H1 (cell line): Measurements from ENCODE around the gene LTA4H. TPM values are rescaled to one million over a fixed set of nuclear protein-coding genes. Genes with fewer than 3 reads are reported as not detected.

Experiments used
- CTCF ChIA-PET: fragments of 300-600 bp; sonication (Branson Sonifier 250); formaldehyde crosslinking; loops from one replicate; lab custom pipeline; 2021; ENCODE audit not compliant: partially characterized antibody; lab: Charles Lee
- POLR2A ChIA-PET: fragments of 300-600 bp; sonication (Branson Sonifier 250); formaldehyde crosslinking; loops from one replicate; lab custom pipeline; 2021; ENCODE audit warnings: inconsistent platforms; ENCODE audit not compliant: partially characterized antibody; lab: Charles Lee
- DNase-seq, 2 experiments: peaks; one replicate each; pipeline versions ENCODE4 v3.0.0 to v3.0.0-alpha.2; 2010 to 2022; ENCODE audit warnings: low spot score in 2 of 2, low read depth in 1 of 2, mixed read lengths in 1 of 2
- FAIRE-seq: peaks from 2 replicates; lab custom pipeline; 2011; peaks lifted over from hg19 to GRCh38; lab: Jason Lieb, UNC
- H2AFZ ChIP-seq: 2 replicates; pipeline ENCODE4 v1.8.1; 2012; ENCODE audit warnings: low read length, inconsistent platforms
- H2AK5ac ChIP-seq: 2 replicates; pipeline ENCODE4 v1.6.1; 2013; ENCODE audit warnings: low read depth, low read length
- H2BK120ac ChIP-seq: replicated peaks from 2 replicates; pipeline ENCODE3; 2013; ENCODE audit warnings: low read depth, low read length, inconsistent platforms
- H2BK12ac ChIP-seq: 2 replicates; pipeline ENCODE4 v1.6.1; 2013; ENCODE audit warnings: low read depth, low read length
- H2BK15ac ChIP-seq: 2 replicates; pipeline ENCODE4 v1.6.1; 2013; ENCODE audit warnings: low read length
- H2BK20ac ChIP-seq: 2 replicates; pipeline ENCODE4 v1.6.1; 2013; ENCODE audit warnings: low read length
- H2BK5ac ChIP-seq: 2 replicates; pipeline ENCODE4 v1.6.1; 2013; ENCODE audit warnings: low read depth, low read length
- H3K14ac ChIP-seq: 2 replicates; pipeline ENCODE4 v1.6.1; 2013; ENCODE audit warnings: inconsistent platforms; ENCODE audit not compliant: insufficient read length
- H3K18ac ChIP-seq: 2 replicates; pipeline ENCODE4 v1.6.1; 2013; ENCODE audit warnings: low read length; ENCODE audit errors: extremely low read depth
- H3K23ac ChIP-seq: 2 replicates; pipeline ENCODE4 v1.6.1; 2013; ENCODE audit warnings: inconsistent platforms; ENCODE audit not compliant: insufficient read length
- H3K23me2 ChIP-seq: 2 replicates; pipeline ENCODE4 v1.6.1; 2013; ENCODE audit warnings: low read depth, low read length
- H3K27ac ChIP-seq: 2 replicates; pipeline ENCODE4 v1.6.1; 2011; ENCODE audit warnings: low read depth, low read length, inconsistent platforms
- H3K27me3 ChIP-seq, 4 experiments: replicated peaks in 1 of 4; 1 replicate in 1 of 4; 2 replicates in 3 of 4; pipeline versions ENCODE4 v1.6.1 to v1.8.1; 2011 to 2013; ENCODE audit warnings: low read length in 3 of 4, mild to moderate bottlenecking in 3 of 4, inconsistent platforms in 2 of 4, mixed read lengths in 2 of 4, moderate library complexity in 1 of 4; ENCODE audit not compliant: control insufficient read depth in 3 of 4, insufficient read depth in 3 of 4; ENCODE audit errors: extremely low read depth in 1 of 4
- H3K36me3 ChIP-seq, 4 experiments: 2 replicates each; pipeline versions ENCODE4 v1.6.1 to v1.8.1; 2011 to 2013; ENCODE audit warnings: mild to moderate bottlenecking in 4 of 4, low read length in 3 of 4, moderate library complexity in 2 of 4, control low read depth in 1 of 4, inconsistent platforms in 1 of 4; ENCODE audit not compliant: insufficient read depth in 4 of 4, control insufficient read depth in 2 of 4
- H3K4ac ChIP-seq: replicated peaks from 2 replicates; pipeline ENCODE3; 2013; ENCODE audit warnings: low read length, low read depth, mixed read lengths, inconsistent platforms; ENCODE audit not compliant: insufficient read length
- H3K4me1 ChIP-seq, 4 experiments: replicated peaks in 1 of 4; 1 replicate in 1 of 4; 2 replicates in 3 of 4; pipeline versions ENCODE4 v1.6.1 to v1.8.1; 2011 to 2013; ENCODE audit warnings: low read length in 3 of 4, inconsistent platforms in 2 of 4, mixed read lengths in 1 of 4; ENCODE audit not compliant: insufficient read depth in 4 of 4, control insufficient read depth in 3 of 4
- H3K4me2 ChIP-seq, 2 experiments: 2 replicates each; pipeline versions ENCODE4 v1.6.1 to v1.8.1; 2011 to 2013; ENCODE audit warnings: low read depth in 2 of 2, low read length in 2 of 2, control low read depth in 1 of 2, inconsistent platforms in 1 of 2, mild to moderate bottlenecking in 1 of 2; ENCODE audit not compliant: insufficient read depth in 1 of 2
- H3K4me3 ChIP-seq, 4 experiments: fragments of 200-600, 300-600 bp in 1 of 4; sonication (generic), shearing (Covaris generic), sonication (Bioruptor Twin) in 1 of 4; 2 replicates each; pipeline versions ENCODE4 v1.5.1 to v1.8.1; 2011 to 2016; ENCODE audit warnings: low read length in 4 of 4, low read depth in 3 of 4, control low read depth in 2 of 4, inconsistent platforms in 2 of 4, mild to moderate bottlenecking in 2 of 4, mixed read lengths in 1 of 4, moderate library complexity in 1 of 4; ENCODE audit not compliant: insufficient read depth in 2 of 4; ENCODE audit errors: extremely low read depth in 1 of 4
- H3K56ac ChIP-seq: replicated peaks from 2 replicates; pipeline ENCODE3; 2013; ENCODE audit warnings: low read depth, mild to moderate bottlenecking, mixed read lengths, low read length, inconsistent platforms; ENCODE audit not compliant: insufficient read length
- H3K79me1 ChIP-seq: 2 replicates; pipeline ENCODE4 v1.6.1; 2013; ENCODE audit warnings: low read depth, low read length, control low read depth
- H3K79me2 ChIP-seq, 2 experiments: 2 replicates each; pipeline versions ENCODE4 v1.6.1 to v1.8.1; 2012 to 2013; ENCODE audit warnings: low read length in 2 of 2, mild to moderate bottlenecking in 2 of 2, inconsistent platforms in 1 of 2; ENCODE audit not compliant: insufficient read depth in 2 of 2, control insufficient read depth in 1 of 2
- H3K9ac ChIP-seq, 4 experiments: replicated peaks in 1 of 4; 1 replicate in 1 of 4; 2 replicates in 3 of 4; pipeline versions ENCODE4 v1.6.1 to v1.8.1; 2011 to 2013; ENCODE audit warnings: low read depth in 3 of 4, low read length in 3 of 4, control low read depth in 2 of 4, mild to moderate bottlenecking in 2 of 4, moderate library complexity in 2 of 4, inconsistent platforms in 1 of 4; ENCODE audit errors: extremely low read depth in 1 of 4
- H3K9me3 ChIP-seq, 2 experiments: 2 replicates each; pipeline versions ENCODE4 v1.6.1 to v1.8.1; 2012 to 2013; ENCODE audit warnings: mild to moderate bottlenecking in 2 of 2, moderate library complexity in 2 of 2, control low read depth in 1 of 2, inconsistent platforms in 1 of 2, low read depth in 1 of 2, low read length in 1 of 2, mixed read lengths in 1 of 2; ENCODE audit not compliant: insufficient read depth in 2 of 2
- H4K20me1 ChIP-seq, 2 experiments: replicated peaks in 1 of 2; 2 replicates each; pipeline versions ENCODE3 to v1.8.1; 2011 to 2013; ENCODE audit warnings: inconsistent platforms in 2 of 2, low read length in 2 of 2, mild to moderate bottlenecking in 1 of 2; ENCODE audit not compliant: insufficient read depth in 2 of 2, control insufficient read depth in 1 of 2
- H4K5ac ChIP-seq: 2 replicates; pipeline ENCODE4 v1.6.1; 2013; ENCODE audit warnings: low read length, low read depth, mixed read lengths, inconsistent platforms; ENCODE audit not compliant: insufficient read length
- H4K8ac ChIP-seq: 2 replicates; pipeline ENCODE4 v1.8.0; 2013; ENCODE audit warnings: mild to moderate bottlenecking, moderate library complexity, low read length, inconsistent platforms; ENCODE audit not compliant: insufficient read depth; ENCODE audit errors: extremely low read depth
- H4K91ac ChIP-seq: replicated peaks from 2 replicates; pipeline ENCODE3; 2013; ENCODE audit warnings: low read length, mixed read lengths, inconsistent platforms; ENCODE audit not compliant: insufficient read length
- BRCA1 ChIP-seq: IDR thresholded peaks from 2 replicates; pipeline ENCODE4 v1.6.1; 2012; ENCODE audit warnings: low read depth, low read length, improper control_type of control experiment
- EGR1 ChIP-seq: IDR thresholded peaks from 2 replicates; pipeline ENCODE4 v1.6.1; 2011; ENCODE audit warnings: low read depth, low read length, borderline replicate concordance
- NANOG ChIP-seq: IDR thresholded peaks from 2 replicates; pipeline ENCODE4 v1.6.1; 2011; ENCODE audit warnings: low read length, low read depth, mild to moderate bottlenecking, inconsistent platforms; ENCODE audit not compliant: insufficient read depth, poor library complexity, severe bottlenecking
- NRF1 ChIP-seq: IDR thresholded peaks from 2 replicates; pipeline ENCODE4 v1.6.1; 2011; ENCODE audit warnings: mild to moderate bottlenecking, low read depth, low read length, improper control_type of control experiment
- RAD21 ChIP-seq, 2 experiments: IDR thresholded peaks in 1 of 2; conservative IDR thresholded peaks in 1 of 2; 2 replicates each; pipeline ENCODE4 v1.6.1; 2011; ENCODE audit warnings: low read depth in 2 of 2, low read length in 2 of 2, improper control_type of control experiment in 1 of 2, inconsistent platforms in 1 of 2, mild to moderate bottlenecking in 1 of 2, moderate library complexity in 1 of 2
- YY1 ChIP-seq: IDR thresholded peaks from 2 replicates; pipeline ENCODE4 v1.6.1; 2011; ENCODE audit warnings: low read depth, mild to moderate bottlenecking, low read length
- WGBS, 2 experiments: shearing (Covaris generic) in 1 of 2; methylation state at CpG; one replicate each; pipeline versions ENCODE4 v1.1.6 to v1.1.7; 2013 to 2015; ENCODE audit warnings: low lambda C conversion rate in 2 of 2, mixed read lengths in 2 of 2, inconsistent platforms in 1 of 2, low coverage in 1 of 2, missing lambda C conversion rate in 1 of 2; ENCODE audit not compliant: insufficient replicate concordance in 2 of 2, insufficient coverage in 1 of 2, insufficient read length in 1 of 2; ENCODE audit errors: extremely low coverage in 1 of 2, missing lambda C conversion rate in 1 of 2; 5-methylcytosine and 5-hydroxymethylcytosine counted together
- polyA plus RNA-seq, 7 experiments: library from polyadenylated mRNA; depleted of rRNA in 3 of 7; stranded (reverse) in 5 of 7; unstranded in 2 of 7; fragments of >200 nt in 5 of 7; fragments of 200-250 nt in 2 of 7; gene quantifications; 1 replicate in 5 of 7; 2 replicates in 1 of 7; 4 replicates in 1 of 7; pipeline versions ENCODE4 v1.2.1 to v1.2.3, GENCODE V29; 2011 to 2013; ENCODE audit warnings: missing spikeins in 2 of 7, mixed read lengths in 2 of 7
- total RNA-seq: library from RNA; stranded (reverse); fragmentation: NEBNext Ultra II Directional; extraction: Animal tissue kit (Norgen Biotek cat#: 25700); gene quantifications from 2 replicates; pipeline ENCODE4 v1.2.1, GENCODE V29; 2021
- TF ChIP-seq, protein P1 (sequence below): IDR thresholded peaks from 2 replicates; pipeline ENCODE4 v1.6.1; 2012; ENCODE audit warnings: low read length, inconsistent platforms

The LTA4H gene
- total and polyA plus RNA-seq, 2 of the 8 experiments (the other 6 are each of a cell fraction or from before 2014, with no cell fraction given) = 106 to 167 TPM

DNA sequence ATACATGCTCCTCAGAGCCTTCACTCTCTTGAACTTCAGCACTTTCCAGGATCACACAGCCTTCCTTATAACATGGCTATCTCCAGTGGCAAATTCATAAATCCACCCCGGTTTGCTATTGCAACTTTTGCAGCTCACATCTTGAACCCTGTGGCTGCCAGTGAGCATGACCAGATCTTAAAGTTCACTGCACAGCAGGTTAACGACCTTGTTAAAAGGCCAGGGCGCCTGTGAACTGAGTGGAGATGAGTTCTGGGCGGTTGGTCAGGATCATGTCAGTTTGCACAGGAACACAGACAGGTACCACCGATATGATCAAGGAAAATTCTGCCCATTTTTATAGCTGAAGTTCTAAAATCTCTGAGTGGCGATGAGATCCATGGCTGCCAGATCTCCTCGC, 24.7 kb upstream of the LTA4H start:
- Histone ChIP-seq H3K79me1 (no peaks in the 10 kb centered on the region), H3K36me3 (no peaks in the 10 kb centered on the region), H3K79me2 (no peaks in the 10 kb centered on the region), H4K8ac (no peak overlapping the region), H3K23ac (no peak overlapping the region), H3K4ac (no peak overlapping the region), H2BK20ac (no peak overlapping the region), H3K9me3 (no peaks in the 10 kb centered on the region; a peak in 1 of 4 replicates), H4K20me1 (no peaks in the 10 kb centered on the region), H4K5ac (no peak overlapping the region), H2BK120ac (no peak overlapping the region), H4K91ac (no peak overlapping the region), H2BK12ac (no peak overlapping the region), H3K14ac (no peak overlapping the region), H3K27me3 (no peaks in the 10 kb centered on the region), H3K4me2 (no peak overlapping the region), H2BK5ac (no peak overlapping the region), H3K18ac (no peak overlapping the region), H3K4me3 (no peak overlapping the region), H2AFZ (no peak overlapping the region), H2AK5ac (no peak overlapping the region), H3K27ac (no peak overlapping the region), H2BK15ac (no peak overlapping the region), H3K4me1 (peaks cover 0 to 8% (median 0%) of the 10 kb centered on the region in 4 experiments; a peak in 3 of 7 replicates), H3K23me2 (no peaks in the 10 kb centered on the region), H3K56ac (no peak overlapping the region), H3K9ac (no peak overlapping the region)
- CTCF ChIA-PET = interaction anchor here (0.8 to 4.1 kb wide), 12 partner anchors 13 to 462 kb away, joined by 3 to 40 read pairs (median 6); partner anchors contain the start of gene CDK17
- DNase-seq (no peak), FAIRE-seq (no peak)
- WGBS, 2 experiments = 92% methylated on average over 7 of the region's 7 CpGs; no CpG with 5 or more reads in 1 of the 2 experiments
- POLR2A ChIA-PET = interaction anchor here (1.3 to 1.8 kb wide), 2 partner anchors 24 to 161 kb away, joined by 3 to 5 read pairs; partner anchors contain the start of gene LTA4H
- TF ChIP-seq NRF1 = no peak
- no peak for TF ChIP-seq RAD21 (IDR thresholded peaks at IDR 0.05 in 1 of 2, conservative IDR thresholded peaks at IDR 0.05 in 1 of 2; ENCODE audit: low read depth in 2 of 2, low read length in 2 of 2)
- TF ChIP-seq NANOG = no peak
- no peak for TF ChIP-seq YY1
- TF ChIP-seq BRCA1 = no peak
- TF ChIP-seq, protein P1, sequence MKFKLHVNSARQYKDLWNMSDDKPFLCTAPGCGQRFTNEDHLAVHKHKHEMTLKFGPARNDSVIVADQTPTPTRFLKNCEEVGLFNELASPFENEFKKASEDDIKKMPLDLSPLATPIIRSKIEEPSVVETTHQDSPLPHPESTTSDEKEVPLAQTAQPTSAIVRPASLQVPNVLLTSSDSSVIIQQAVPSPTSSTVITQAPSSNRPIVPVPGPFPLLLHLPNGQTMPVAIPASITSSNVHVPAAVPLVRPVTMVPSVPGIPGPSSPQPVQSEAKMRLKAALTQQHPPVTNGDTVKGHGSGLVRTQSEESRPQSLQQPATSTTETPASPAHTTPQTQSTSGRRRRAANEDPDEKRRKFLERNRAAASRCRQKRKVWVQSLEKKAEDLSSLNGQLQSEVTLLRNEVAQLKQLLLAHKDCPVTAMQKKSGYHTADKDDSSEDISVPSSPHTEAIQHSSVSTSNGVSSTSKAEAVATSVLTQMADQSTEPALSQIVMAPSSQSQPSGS = no peak
- no peak for TF ChIP-seq EGR1
